ENCODE results near the gene RTP1.

RTP1 gene

DNA sequence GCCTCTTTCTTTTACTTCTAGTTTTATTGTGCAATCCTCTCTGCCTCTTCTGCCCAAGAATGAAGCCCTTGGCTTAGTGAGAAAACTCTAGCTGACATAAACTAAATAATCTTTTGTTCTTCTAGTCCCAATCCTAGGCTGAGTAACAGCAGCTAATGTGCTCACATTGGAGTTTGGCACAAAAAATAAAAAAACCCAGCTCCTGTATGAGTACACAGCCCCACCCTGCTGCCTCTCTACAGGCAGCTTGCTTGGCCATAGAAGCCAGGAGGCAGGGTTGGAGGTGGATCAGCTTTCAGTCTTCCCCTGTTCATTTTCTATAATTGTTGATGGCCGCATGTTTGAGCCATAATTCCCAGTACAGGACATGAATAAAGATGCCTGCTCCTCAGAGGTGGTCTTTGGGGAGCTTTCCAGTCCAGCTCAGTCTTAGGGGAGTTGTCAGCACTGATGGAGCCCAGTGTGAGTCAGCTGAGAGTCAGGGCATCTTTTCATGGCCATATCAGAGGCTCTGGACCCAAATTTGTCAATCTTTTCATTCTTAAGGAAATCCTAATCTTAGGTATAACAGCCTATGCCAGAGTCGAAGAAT is 46.7 kb downstream of the RTP1 start:
- DNase-seq: no peak

DNA sequence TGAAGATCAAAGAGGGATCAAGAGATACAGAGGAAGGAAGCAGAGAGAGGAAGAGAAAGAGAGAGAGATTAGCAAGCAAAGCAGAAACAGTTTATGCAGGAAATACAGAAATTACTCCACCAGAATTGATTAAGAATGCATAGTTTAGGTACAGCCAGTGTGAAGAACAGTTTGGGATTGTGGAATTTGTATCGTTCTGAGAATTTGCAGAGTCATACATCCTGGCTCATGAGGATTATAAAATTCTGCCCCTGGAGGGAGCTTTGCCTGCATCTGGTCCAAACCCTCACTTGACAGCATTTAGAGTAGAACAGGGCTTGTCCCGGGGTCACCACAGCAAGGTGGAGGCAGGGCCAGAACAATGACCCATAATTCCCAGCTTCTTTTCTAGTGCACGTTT is 50.1 kb downstream of the RTP1 start:
- no peak for DNase-seq
